Coronary artery (tissue), 2 donors: ENCODE measurements around the gene ARSD.

Experiments
- DNase-seq: peaks from one replicate; pipeline ENCODE4 v3.0.0-alpha.2; 2017; ENCODE audit warnings: low spot score
- H3K27ac ChIP-seq, 2 donors: fragments of 200-600 bp; sonication (generic); one replicate each; pipeline ENCODE4 v1.5.1; 2016 to 2019
- H3K4me3 ChIP-seq: fragments of 200-600 bp; sonication (generic); 2 replicates; pipeline ENCODE4 v1.5.1; 2016; ENCODE audit warnings: mild to moderate bottlenecking, moderate library complexity
- CTCF ChIP-seq: fragments of 200-600 bp; sonication (generic); IDR thresholded peaks from one replicate; pipeline ENCODE4 v1.5.1; 2019; ENCODE audit warnings: antibody characterized with exemption

ARSD gene

GRCh38 chrX:2857566-2857965 is 71.6 kb downstream of the ARSD start:
- DNase-seq: no peak
- Histone ChIP-seq H3K4me3 (no peak overlapping the region), H3K27ac (no peak overlapping the region)
- TF ChIP-seq CTCF: no peak

GRCh38 chrX:2855761-2856160 is 73.4 kb downstream of the ARSD start:
- H3K27ac ChIP-seq: no peak overlapping the region

GRCh38 chrX:2854918-2855317 is 74.2 kb downstream of the ARSD start:
- no peak overlapping the region for H3K27ac ChIP-seq
- no peak for TF ChIP-seq CTCF
- H3K4me3 ChIP-seq: no peak overlapping the region
- DNase-seq: no peak

More at GRCh38 chrX:2855761-2856160, 73.4 kb downstream of the ARSD start:
- DNase-seq: no peak
- no peak overlapping the region for H3K4me3 ChIP-seq
- no peak for TF ChIP-seq CTCF
